Subcutaneous abdominal adipose tissue (tissue), 5 donors: ENCODE measurements around the gene PCSK4.

Source experiments
- H3K27ac ChIP-seq: one replicate; pipeline ENCODE4 v1.7.0; 2013; ENCODE audit warnings: low read depth, mild to moderate bottlenecking, inconsistent platforms, low read length, moderate library complexity
- H3K27me3 ChIP-seq, 5 donors: one replicate each; pipeline ENCODE4 v1.7.0; 2013; ENCODE audit warnings: low read length in 5 of 5, inconsistent platforms in 1 of 5; ENCODE audit not compliant: control insufficient read depth in 5 of 5, insufficient read depth in 4 of 5
- H3K36me3 ChIP-seq, 5 donors: one replicate each; pipeline ENCODE4 v1.7.0; 2013; ENCODE audit warnings: low read length in 5 of 5; ENCODE audit not compliant: control insufficient read depth in 5 of 5, insufficient read depth in 5 of 5
- H3K4me1 ChIP-seq, 5 donors: one replicate each; pipeline ENCODE4 v1.7.0; 2013; ENCODE audit warnings: low read length in 5 of 5, mild to moderate bottlenecking in 3 of 5, moderate library complexity in 1 of 5; ENCODE audit not compliant: control insufficient read depth in 5 of 5, insufficient read depth in 5 of 5
- H3K4me3 ChIP-seq, 5 donors: one replicate each; pipeline ENCODE4 v1.7.0; 2013; ENCODE audit warnings: low read length in 5 of 5, low read depth in 1 of 5
- H3K9ac ChIP-seq, 5 donors: one replicate each; pipeline ENCODE4 v1.7.0; 2013; ENCODE audit warnings: low read length in 5 of 5, mild to moderate bottlenecking in 4 of 5, moderate library complexity in 3 of 5
- H3K9me3 ChIP-seq, 5 donors: one replicate each; pipeline ENCODE4 v1.7.0; 2013; ENCODE audit warnings: low read length in 5 of 5; ENCODE audit not compliant: control insufficient read depth in 5 of 5
- donor health status: healthy.
- donor health status: healthy.
- donor health status: healthy.
- donor health status: healthy.
- donor health status: healthy.

Gene PCSK4

GRCh38 chr19:1513499-1514294 is 23.5 kb upstream of the PCSK4 start:
- no peak overlapping the region for H3K9ac ChIP-seq
- H3K27ac ChIP-seq = no peak overlapping the region
- peak overlapping the region in 3 of 5 donors; percentile 13 to 49 (median 18) for H3K4me3 ChIP-seq
- peaks cover 14 to 51% (median 41%) of the 10 kb centered on the region in 5 donors for H3K27me3 ChIP-seq
- H3K4me1 ChIP-seq = peaks cover 0 to 11% (median 4%) of the 10 kb centered on the region in 5 donors
- H3K9me3 ChIP-seq = peaks cover 0 to 5% (median 4%) of the 10 kb centered on the region in 5 donors
- H3K36me3 ChIP-seq = no peaks in the 10 kb centered on the region

GRCh38 chr19:1512671-1513498 is 22.7 kb upstream of the PCSK4 start, which contains the start of gene ADAMTSL5:
TSS of gene ADAMTSL5 (minus strand) at chr19:1513019. CDS start at chr19:1510943, 2,076 bp downstream.
- Histone ChIP-seq H3K27me3 (peaks cover 14 to 45% (median 38%) of the 10 kb centered on the region in 5 donors), H3K9ac (no peak within 1 kb of the TSS), H3K27ac (no peak within 1 kb of the TSS), H3K4me3 (peak within 1 kb of the TSS in 4 of 5 donors; percentile 13 to 49 (median 38)), H3K36me3 (no peaks in the 10 kb centered on the region), H3K4me1 (peaks cover 0 to 13% (median 6%) of the 10 kb centered on the region in 5 donors), H3K9me3 (peaks cover 0 to 9% (median 5%) of the 10 kb centered on the region in 5 donors)

- H3K36me3 ChIP-seq = no peaks in the 10 kb centered on the region
- H3K9ac ChIP-seq = no peak overlapping the region
- peaks cover 0 to 20% (median 13%) of the 10 kb centered on the region in 5 donors for H3K4me1 ChIP-seq
- H3K27me3 ChIP-seq = peaks cover 14 to 44% (median 40%) of the 10 kb centered on the region in 5 donors
- H3K9me3 ChIP-seq = peaks cover 0 to 9% (median 5%) of the 10 kb centered on the region in 5 donors
- no peak overlapping the region for H3K27ac ChIP-seq
- H3K4me3 ChIP-seq = no peak overlapping the region
Measured at GRCh38 chr19:1511318-1512317, 21.5 kb upstream of the PCSK4 start.

- H3K4me3 ChIP-seq = no peak overlapping the region
- H3K36me3 ChIP-seq = no peaks in the 10 kb centered on the region
- H3K9me3 ChIP-seq = peaks cover 0 to 6% (median 5%) of the 10 kb centered on the region in 5 donors
- no peak overlapping the region for H3K9ac ChIP-seq
- H3K27me3 ChIP-seq = peaks cover 14 to 42% (median 37%) of the 10 kb centered on the region in 5 donors
- H3K27ac ChIP-seq = no peak overlapping the region
- H3K4me1 ChIP-seq = peaks cover 0 to 20% (median 13%) of the 10 kb centered on the region in 5 donors
Measured at GRCh38 chr19:1510807-1511206, 20.7 kb upstream of the PCSK4 start.

GRCh38 chr19:1510442-1510806 is 20.3 kb upstream of the PCSK4 start:
- Histone ChIP-seq H3K27ac (no peak overlapping the region), H3K4me1 (peaks cover 0 to 20% (median 13%) of the 10 kb centered on the region in 5 donors), H3K4me3 (no peak overlapping the region), H3K36me3 (no peaks in the 10 kb centered on the region), H3K9ac (no peak overlapping the region), H3K9me3 (peaks cover 0 to 6% (median 6%) of the 10 kb centered on the region in 5 donors), H3K27me3 (peaks cover 14 to 42% (median 34%) of the 10 kb centered on the region in 5 donors)

GRCh38 chr19:1509602-1510441 is 19.7 kb upstream of the PCSK4 start:
- Histone ChIP-seq H3K9me3 (peaks cover 0 to 8% (median 6%) of the 10 kb centered on the region in 5 donors), H3K27me3 (peaks cover 8 to 38% (median 32%) of the 10 kb centered on the region in 5 donors), H3K27ac (no peak overlapping the region), H3K4me3 (no peak overlapping the region), H3K36me3 (no peaks in the 10 kb centered on the region), H3K4me1 (peaks cover 0 to 20% (median 13%) of the 10 kb centered on the region in 5 donors), H3K9ac (no peak overlapping the region)

GRCh38 chr19:1508507-1508856 is 18.3 kb upstream of the PCSK4 start:
- H3K4me1 ChIP-seq = peaks cover 0 to 23% (median 13%) of the 10 kb centered on the region in 5 donors
- no peak overlapping the region for H3K27ac ChIP-seq
- H3K27me3 ChIP-seq = peaks cover 12 to 38% (median 31%) of the 10 kb centered on the region in 5 donors

GRCh38 chr19:1507763-1508506 is 17.8 kb upstream of the PCSK4 start:
- Histone ChIP-seq H3K27ac (no peak overlapping the region), H3K9ac (no peak overlapping the region), H3K9me3 (peaks cover 0 to 8% (median 6%) of the 10 kb centered on the region in 5 donors), H3K27me3 (peaks cover 18 to 44% (median 36%) of the 10 kb centered on the region in 5 donors), H3K4me3 (peak overlapping the region in 4 of 5 donors; percentile 40 to 70 (median 60)), H3K36me3 (no peaks in the 10 kb centered on the region), H3K4me1 (peaks cover 0 to 24% (median 18%) of the 10 kb centered on the region in 5 donors)

More at GRCh38 chr19:1508507-1508856, 18.3 kb upstream of the PCSK4 start:
- Histone ChIP-seq H3K9me3 (peaks cover 0 to 8% (median 6%) of the 10 kb centered on the region in 5 donors), H3K36me3 (no peaks in the 10 kb centered on the region), H3K4me3 (peak overlapping the region in 2 of 5 donors; percentile 16 to 41), H3K9ac (no peak overlapping the region)
